Hematopoietic multipotent progenitor cell treated with erythropoietin and hydrocortisone succinate and interleukin-3 and kit ligand, for 4 days (in vitro differentiated cells): ENCODE results near the gene SH2D6.

Experiments
- DNase-seq: peaks from one replicate; pipeline ENCODE4 v3.0.0-alpha.2; 2015

SH2D6 gene

DNA sequence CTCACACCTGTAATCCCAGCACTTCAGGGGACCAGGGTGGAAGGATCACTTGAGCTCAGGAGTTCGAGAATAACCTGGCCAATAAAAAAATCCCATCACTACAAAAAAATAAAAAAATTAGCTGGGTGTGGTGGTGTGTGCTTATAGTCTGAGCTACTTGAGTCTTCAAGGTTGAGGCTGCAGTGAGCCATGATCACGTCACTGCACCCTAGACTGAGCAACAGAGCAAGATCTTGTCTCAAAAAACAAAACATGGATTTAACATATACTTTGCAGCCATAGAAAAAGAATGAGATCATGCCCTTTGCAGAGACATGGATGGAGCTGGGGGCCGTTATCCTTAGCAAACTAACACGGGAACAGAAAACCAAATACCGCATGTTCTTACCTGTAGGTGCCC is 22.2 kb downstream of the SH2D6 start:
- DNase-seq, result no peak

- DNase-seq, result peak; percentile 48
Observed at GRCh38 chr2:85441864-85442263, 23.4 kb downstream of the SH2D6 start.

DNA sequence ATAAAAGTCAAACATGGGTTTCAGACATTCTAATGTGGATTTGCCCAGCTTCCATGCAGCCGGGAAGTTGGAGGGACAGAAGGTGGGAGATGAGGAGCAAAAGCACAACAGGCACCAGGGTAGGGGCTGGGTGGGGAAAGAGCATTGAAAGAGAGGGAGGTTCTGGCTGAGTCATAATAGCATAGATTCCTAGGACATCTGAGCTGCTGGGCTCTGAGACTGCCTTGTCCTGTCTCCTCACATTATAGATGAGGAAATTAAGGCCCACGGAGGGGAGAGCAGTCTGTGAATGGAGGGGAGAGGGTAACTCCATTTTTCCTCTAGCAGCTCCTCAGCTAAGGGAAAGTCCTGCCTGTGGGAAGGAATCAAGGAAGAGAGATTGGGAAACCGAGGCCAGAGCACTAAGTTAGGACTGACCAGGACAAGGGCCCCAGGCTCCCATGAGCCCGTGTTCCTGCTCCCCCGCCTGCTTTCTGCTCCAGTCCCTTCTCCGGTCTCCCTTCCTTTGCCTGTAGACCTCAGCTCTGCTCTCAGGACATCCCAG is 26.2 kb downstream of the SH2D6 start:
- no peak for DNase-seq

DNA sequence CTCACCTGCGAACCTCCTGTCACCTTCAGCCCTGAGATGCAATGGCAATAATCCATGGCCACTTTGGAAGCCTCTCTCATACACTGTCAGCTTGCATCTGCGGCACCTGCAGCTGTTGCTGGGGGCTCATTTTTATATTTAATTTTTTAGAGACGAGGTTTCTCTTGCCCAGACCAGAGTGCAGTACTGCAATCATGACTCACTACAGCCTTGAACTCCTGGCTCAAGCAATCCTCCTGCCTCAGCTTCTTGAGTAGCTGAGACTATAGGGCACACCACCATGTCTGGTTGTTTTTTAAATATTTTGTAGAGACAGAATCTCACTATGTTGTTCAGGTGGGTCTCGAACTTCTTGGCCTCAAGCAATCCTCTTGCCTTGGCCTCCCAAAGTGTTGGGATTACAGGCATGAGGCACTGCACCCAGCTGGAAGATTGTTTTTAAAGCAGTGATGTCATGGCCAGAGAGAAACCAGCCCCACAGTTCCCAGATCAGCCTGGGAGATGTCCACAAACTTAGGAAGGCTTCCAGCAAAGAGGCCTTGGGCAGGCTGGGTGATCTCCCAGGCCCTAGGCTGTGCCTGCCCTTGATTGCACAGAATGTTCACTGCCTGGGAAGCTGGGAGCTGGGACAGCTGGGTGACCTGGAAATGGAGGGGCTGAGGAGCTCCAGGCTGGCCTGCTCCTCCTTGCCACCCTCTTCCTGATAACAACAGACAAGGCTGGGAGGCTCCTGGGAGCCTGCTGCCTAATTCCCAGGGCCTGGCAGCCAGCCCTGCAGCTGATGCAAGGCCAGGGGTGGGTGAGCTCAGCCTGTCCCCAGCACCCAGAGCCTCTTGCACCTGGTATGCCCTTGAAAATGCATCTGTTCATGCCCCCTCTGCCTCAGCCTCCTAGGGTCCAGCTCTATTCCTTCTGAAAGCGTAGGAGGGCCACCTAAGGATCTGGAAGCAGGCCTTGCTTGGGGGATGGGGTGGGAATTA is 27.1 kb downstream of the SH2D6 start:
- DNase-seq, result no peak

DNA sequence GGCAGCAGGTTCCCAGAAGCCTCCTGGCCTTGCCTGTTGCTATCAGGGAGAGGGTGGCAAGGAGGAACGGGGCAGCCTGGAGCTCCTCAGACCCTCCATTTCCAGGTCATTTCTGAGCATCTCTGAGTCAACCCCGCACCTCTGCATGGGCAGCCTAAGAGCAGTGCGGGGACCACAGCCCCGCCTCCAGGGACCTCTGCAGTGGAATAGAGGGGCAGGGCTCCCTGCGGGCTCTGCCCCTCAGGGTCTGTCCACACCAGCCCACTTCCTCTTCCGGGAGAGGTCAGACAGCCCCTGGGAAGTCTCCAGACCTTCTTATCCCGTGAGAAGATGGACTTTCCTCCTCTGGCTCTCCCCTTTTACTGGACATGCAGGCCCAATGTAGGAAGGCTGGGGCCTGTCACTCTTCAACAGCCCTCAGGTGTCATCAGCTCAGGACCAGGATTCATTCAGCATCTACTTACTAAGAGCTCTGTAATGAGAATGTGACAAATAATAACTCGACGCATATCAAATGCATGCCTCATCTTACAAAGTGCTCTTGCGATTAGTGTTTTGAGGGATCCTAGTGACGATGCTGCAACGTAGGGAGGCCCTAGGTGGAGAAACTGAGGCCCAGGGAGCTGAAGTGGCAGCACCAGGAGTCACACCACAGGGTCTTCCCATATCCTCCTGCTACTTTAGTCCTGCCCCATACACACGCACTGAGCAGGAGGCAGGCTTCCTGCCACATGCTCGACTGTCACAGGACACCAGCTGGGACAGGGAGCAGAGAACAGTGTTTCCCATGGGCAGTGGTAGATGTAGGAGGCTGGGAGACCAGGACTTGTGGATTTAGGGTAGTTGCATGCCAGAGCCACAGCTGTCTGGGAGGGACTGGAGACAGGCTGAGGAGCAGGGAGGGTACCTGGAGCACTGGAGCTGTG is 28.0 kb downstream of the SH2D6 start:
- no peak for DNase-seq

GRCh38 chr2:85447222-85447585 is 28.7 kb downstream of the SH2D6 start:
- no peak for DNase-seq

DNA sequence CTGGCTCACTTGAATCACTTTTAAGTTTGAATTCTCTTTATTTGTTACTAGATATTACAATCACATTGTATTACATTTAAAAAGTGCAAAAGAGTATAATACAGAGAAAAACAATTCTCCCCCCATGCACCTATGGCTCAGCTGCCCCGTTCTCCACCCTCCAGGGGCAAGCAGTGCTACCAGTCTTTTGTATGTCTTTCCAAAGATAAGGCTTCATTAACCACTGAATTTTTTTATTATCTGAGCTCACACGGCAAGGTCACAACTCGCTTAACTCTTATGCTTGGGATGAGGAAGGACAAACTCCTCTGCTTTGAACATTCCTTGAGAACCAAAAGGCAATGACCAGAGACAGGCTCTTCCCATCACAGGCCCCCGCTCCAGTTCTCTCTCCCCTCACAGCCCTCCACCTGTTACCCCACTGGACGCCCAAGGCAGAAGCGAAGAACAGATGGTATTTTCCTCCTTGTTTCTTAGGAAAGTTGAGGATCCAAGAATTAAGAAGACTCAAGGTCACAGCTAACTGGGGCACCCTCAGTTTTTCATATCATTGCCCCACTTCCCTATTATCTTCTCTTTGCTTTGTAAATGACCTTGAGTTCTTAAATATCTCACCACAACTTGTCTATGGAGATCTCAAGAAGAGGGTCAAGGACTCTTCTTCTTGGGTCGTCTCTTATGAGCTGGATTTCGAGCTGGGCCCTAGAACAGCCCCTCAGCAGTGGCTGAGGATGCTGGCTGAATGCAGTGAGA is 30.1 kb downstream of the SH2D6 start:
- peak; percentile 56 for DNase-seq

DNA sequence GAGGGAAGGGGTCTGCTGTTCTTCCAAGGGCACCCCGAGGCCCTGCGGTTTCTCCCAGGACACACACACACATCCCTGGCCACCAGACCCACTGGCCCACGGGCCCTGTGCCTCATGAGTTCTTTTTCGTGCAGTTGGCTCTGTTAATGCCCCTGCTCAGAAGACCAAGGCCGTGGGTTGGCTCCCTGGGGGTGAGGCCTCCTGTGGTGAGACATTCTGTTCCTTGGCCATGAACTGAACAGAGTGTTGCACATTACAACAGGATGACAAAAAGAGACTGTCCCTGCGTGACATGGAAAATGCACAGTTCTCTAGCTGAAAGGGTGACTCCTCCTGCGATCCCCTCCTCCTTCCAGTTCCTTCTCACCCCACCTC is 30.7 kb downstream of the SH2D6 start:
- no peak for DNase-seq

DNA sequence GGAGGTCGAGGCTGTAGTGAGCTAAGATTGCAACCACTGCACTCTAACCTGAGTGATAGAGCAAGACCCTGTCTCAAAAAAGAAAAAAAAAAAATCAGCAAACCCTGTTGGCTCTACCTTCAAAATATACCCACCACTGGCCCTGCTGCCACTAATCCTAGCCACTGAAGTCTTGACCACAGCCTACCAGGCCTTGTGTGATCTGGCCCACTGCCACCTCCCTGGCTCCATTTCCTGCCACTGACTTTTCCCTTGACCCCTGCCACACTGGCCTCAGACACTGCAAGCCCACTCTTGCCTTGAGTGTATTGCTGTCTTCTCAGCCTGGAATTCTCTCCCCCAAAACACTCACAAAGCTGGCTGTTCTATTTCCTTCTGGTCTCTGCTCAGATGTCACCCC is 33.7 kb downstream of the SH2D6 start:
- no peak for DNase-seq

DNA sequence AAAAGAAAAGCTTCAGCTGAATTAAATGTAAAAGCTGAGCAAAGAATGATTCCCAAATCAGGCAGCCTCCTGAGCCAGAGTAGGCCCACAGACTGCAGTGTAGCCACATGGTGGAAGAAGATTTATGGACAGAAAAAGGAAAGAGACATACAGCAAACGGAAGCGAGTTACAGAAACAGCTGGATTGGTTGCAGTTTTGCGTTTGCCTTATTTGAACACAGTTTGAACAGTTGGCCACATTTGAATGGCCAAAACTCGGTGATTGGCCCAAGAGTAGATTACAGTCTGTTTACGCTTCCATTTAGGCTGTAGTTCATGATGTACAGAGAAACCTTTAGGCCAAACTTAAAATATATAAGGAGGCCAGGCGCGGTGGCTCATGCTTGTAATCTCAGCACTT is 35.1 kb downstream of the SH2D6 start:
- DNase-seq, result peak; percentile 40

- no peak for DNase-seq
Observed at GRCh38 chr2:85455552-85456090, 37.1 kb downstream of the SH2D6 start.

DNA sequence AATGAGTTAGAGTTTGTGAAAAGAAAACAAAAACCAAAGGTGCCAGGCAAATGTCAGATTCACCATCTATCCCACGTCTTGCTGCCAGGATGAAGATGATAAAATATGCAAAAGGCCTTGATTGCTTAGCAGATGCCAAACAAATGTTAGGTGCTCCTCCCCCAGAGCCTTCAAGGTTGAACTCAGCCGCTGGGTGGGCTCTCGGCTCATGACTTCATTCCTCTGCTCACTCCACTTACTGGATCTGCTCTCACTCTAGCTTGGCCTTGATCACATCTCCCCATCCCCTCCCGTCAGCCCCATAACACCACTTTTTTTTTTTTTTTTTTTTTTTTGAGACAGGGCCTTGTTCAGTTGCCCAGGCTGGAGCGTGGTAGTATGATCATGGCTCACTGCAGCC is 38.5 kb downstream of the SH2D6 start:
- DNase-seq, result no peak

DNA sequence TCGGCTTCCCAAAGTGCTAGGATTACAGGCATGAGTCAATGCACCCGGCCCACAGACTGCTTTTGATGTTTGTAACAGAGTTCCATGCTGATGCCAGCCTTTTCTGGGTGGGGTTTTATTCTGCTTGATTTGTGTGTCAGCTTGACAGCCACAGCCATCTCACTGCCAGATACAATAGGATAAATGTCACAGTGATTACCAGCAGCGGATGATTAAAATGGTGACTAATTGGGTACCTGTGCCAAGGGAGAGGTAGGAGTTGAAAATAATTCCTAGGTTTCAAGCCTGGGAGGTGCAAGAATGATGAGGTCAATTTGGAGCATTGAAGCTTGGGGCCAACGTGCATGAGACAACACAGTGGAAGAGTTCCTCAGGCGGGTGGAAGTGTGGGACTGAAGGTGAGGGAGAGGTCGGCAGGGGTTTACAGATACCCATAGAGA is 39.4 kb downstream of the SH2D6 start:
- DNase-seq, result no peak

DNA sequence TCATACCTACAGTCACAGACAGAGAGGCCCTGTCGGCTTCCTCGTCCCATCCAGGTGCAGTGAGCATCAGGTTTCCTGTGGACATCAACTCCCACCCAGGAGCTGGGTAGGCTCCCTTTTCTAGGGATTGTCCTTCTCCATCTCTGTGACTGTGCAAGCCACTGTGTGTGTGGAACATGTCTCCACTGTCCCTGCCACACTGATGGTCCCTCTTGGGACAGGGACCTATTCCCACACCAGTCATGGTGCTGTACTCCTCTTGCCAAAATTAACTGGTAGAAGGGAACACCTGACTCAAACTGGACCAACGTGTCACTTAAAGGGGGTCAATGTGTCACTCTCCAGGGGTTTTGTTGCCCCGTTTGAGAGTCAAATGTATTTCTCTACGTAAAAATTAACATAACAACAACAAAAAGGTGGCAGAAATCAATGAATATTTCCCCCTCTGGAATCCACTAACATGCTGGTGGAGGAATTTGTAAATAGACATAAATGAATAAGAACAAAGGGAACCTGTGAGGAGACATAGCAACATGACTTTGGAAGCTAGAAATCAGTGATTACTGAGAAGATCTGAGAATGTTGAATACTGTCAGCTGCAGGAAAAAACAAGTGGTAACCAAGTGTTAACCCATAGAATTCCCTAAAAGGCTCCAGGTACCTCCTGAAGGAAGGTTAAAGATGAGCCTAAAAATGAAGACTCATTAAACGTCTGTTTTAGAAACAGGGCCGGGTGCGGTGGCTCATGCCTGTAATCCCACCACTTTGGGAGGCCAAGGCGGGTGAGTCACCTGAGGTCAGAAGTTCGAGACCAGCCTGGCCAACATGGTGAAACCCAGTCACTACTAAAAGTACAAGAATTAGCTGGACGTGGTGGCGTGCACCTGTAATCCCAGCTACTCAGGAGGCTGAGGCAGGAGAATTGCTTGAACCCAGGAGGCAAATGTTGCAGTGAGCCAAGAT is 40.4 kb downstream of the SH2D6 start:
- DNase-seq, result no peak

- no peak for DNase-seq
Observed at GRCh38 chr2:85459771-85460170, 41.3 kb downstream of the SH2D6 start.

GRCh38 chr2:85462322-85462721 is 43.8 kb downstream of the SH2D6 start:
- DNase-seq, result no peak

- DNase-seq, result no peak
Observed at GRCh38 chr2:85468096-85468703, 49.7 kb downstream of the SH2D6 start.

- peak; percentile 52 for DNase-seq
Observed at GRCh38 chr2:85468704-85469349, 50.3 kb downstream of the SH2D6 start.

- peak; percentile 72 for DNase-seq
Observed at GRCh38 chr2:85470850-85471800, 52.6 kb downstream of the SH2D6 start.
